Hematopoietic multipotent progenitor cell (in vitro differentiated cells): ENCODE data around the gene PSME1. TPM values are rescaled to one million over a fixed set of nuclear protein-coding genes. Genes with fewer than 3 reads are reported as not detected.

Source experiments
- DNase-seq, 3 donors: peaks; one replicate each; pipeline ENCODE4 v3.0.0-alpha.2; 2011 to 2015; ENCODE audit warnings: low read depth in 2 of 3, low spot score in 2 of 3
- total RNA-seq: library from RNA; depleted of rRNA; stranded (reverse); fragments of >200 nt; gene quantifications from one replicate; pipeline ENCODE4 v1.2.3, GENCODE V29; 2012

PSME1 gene
- total RNA-seq, 1 donor = 153 TPM

GRCh38 chr14:24145690-24146452, 9.9 kb downstream of the PSME1 start:
- no peak for DNase-seq

DNA sequence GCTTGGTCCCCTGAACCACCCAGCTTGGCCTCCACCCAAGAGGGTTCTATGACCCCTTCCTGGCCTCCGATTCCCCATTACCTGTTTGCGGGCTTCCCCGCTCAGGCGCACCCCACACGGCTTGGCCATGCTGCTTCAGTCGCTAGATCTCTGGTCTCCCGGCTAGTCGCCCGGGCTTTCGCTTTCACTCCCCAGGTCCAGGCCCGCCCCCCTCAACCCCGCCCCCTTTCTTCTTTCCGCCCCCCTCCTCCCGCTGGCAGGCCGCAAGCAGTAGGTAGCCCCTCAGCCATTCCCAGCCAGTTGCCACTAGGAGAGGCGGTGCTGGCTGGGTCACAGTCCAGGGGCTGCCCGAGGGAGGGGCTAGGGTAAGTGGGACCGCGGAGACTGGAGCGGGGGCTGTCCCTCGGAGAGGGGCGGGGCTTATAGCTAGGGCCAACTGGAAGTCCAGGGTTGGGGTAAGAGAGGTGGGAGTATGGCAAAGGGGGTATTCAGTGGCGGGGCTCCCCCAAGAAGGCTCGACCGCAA, 10.5 kb downstream of the PSME1 start, which contains the start of gene PSME2:
Gene PSME2 (minus strand): TSS at position 158 of the 525 bp plus-strand sequence. CDS start 29 bp downstream, at position 129.
- peak; percentile 65 to 98 (median 95) for DNase-seq

DNA sequence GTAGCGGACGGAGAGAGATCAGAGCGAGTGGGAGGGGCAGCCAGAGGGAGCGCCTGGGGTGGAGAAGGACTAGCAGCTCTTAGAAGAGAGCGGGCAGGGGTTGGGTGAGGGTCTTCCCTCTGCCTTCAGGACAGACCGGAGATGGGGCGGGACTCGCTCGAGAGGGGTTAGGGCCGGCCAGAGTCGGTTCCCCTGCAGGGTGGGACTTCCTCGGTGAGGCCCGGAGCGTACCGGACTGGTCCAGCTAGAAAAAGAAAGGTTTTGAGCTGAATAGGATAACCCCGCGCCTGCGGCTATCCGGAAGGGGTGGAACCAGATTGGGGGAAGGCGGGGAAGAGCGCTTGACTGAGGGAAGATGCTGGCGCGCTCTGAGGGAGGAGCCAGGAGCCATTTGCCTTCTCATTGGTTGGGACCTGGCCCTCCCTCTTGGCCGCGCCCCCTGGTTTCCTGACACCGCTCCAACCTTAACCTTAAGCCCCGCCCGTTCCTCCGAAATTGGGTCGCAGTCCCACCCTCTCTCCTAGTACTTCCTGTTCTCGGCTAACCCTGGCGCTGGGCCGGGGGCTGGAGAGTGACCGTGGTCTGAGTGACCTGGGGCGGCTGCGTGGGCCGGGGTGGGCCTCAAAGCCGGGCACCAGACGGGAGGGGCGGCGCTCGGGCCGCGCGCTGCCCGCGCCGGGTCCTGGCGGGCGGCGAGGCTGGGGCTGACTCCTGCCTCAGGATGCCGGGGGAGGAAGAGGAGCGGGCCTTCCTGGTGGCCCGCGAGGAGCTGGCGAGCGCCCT, 11.2 kb downstream of the PSME1 start, which contains the start of gene RNF31:
Gene RNF31 (plus strand): TSS at position 521 of the 783 bp plus-strand sequence. CDS start 201 bp downstream, at position 722.
- DNase-seq = peak; percentile 86 to 99 (median 99)

- DNase-seq = no peak
These were observed 11.9 kb downstream of the PSME1 start for GRCh38 chr14:24147761-24148428.

DNA sequence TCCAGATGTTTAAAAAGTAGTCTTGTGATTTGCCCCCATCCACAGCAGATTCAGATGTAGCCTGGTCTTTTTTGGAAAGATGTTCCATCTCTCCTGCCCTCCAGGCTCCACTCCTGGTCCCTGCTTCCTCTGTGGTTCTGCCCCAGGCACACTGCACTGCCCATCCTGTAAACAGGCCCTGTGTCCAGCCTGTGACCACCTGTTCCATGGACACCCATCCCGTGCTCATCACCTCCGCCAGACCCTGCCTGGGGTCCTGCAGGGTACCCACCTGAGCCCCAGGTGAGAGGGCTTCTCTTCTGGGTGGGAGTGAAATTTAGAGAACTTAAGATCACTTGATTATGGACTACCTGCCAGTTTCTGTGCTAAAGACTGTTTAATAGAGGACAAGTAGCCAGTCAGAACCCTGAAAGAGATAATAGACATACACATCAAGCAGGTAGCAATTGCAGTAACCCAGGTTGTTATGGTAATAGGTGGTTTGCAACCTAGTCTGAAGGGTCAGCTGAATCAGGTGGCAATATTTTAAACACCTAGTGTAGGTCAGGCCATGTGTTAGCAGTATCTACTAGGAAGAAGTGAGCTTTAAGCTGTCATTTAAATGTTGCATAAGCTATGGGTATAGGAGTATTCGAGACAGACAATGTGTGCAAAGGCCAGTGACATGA, 13.4 kb downstream of the PSME1 start:
- DNase-seq = no peak

- DNase-seq = no peak
These were observed 14.1 kb downstream of the PSME1 start for GRCh38 chr14:24150061-24150460.

DNA sequence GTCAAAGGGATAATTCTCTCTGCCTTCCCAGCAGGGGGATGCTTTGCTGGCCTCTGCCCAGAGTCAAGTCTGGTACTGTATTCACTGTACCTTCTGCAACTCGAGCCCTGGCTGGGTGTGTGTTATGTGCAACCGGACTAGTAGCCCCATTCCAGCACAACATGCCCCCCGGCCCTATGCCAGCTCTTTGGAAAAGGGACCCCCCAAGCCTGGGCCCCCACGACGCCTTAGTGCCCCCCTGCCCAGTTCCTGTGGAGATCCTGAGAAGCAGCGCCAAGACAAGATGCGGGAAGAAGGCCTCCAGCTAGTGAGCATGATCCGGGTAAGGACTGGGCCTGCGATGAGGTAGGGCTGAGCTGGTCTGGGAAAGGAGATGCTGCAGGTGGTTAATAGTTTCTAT, 14.6 kb downstream of the PSME1 start:
- DNase-seq = no peak

GRCh38 chr14:24150993-24151392, 15.0 kb downstream of the PSME1 start:
- no peak for DNase-seq

- DNase-seq = no peak
These were observed 15.5 kb downstream of the PSME1 start for GRCh38 chr14:24151404-24152080.

GRCh38 chr14:24155100-24155499, 19.1 kb downstream of the PSME1 start:
- DNase-seq = no peak

- DNase-seq = no peak
These were observed 20.8 kb downstream of the PSME1 start for GRCh38 chr14:24156840-24157239.

- no peak for DNase-seq
These were observed 21.3 kb downstream of the PSME1 start for GRCh38 chr14:24157331-24157730.

DNA sequence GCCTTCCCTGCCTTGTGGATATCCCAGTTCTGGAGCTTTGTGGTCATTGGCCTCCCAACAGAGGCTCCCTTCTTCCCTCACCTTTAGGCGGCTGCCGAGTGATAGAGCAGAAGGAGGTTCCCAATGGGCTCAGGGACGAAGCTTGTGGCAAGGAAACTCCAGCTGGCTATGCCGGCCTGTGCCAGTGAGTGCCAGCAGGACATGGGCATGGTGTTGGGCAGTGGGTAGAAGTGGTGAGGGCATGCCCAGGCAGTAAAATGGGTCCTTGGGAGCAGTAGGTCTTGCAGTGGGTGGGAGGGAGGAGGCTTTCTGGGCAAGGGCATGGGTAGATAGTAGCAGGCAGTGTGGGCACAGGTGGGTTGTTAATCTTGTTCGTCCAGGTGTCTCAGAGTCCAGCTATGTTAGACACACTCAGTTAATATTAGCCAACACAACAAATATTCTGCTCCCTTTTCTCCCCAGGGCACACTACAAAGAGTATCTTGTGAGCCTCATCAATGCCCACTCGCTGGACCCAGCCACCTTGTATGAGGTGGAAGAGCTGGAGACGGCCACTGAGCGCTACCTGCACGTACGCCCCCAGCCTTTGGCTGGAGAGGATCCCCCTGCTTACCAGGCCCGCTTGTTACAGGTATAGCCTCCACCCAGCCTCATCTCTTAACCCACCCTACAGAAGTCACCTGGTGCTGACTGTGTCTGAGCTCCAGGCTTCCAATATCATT, 23.9 kb downstream of the PSME1 start:
- no peak for DNase-seq

DNA sequence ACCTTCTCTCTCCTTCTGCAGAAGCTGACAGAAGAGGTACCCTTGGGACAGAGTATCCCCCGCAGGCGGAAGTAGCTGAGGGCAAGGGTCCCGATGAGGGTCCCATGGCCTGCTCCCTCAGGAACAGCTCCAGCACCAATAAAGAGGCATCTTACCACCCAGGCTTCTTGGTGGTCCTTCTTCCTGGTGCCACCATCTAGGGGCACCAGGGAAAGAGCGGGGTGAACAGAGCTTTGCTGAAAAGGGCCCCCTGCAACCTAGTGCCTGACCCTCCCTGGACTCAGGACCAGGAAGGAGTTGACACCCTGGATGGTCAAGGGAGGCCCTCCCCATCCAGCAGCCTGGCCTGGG, 24.5 kb downstream of the PSME1 start:
- no peak for DNase-seq

DNA sequence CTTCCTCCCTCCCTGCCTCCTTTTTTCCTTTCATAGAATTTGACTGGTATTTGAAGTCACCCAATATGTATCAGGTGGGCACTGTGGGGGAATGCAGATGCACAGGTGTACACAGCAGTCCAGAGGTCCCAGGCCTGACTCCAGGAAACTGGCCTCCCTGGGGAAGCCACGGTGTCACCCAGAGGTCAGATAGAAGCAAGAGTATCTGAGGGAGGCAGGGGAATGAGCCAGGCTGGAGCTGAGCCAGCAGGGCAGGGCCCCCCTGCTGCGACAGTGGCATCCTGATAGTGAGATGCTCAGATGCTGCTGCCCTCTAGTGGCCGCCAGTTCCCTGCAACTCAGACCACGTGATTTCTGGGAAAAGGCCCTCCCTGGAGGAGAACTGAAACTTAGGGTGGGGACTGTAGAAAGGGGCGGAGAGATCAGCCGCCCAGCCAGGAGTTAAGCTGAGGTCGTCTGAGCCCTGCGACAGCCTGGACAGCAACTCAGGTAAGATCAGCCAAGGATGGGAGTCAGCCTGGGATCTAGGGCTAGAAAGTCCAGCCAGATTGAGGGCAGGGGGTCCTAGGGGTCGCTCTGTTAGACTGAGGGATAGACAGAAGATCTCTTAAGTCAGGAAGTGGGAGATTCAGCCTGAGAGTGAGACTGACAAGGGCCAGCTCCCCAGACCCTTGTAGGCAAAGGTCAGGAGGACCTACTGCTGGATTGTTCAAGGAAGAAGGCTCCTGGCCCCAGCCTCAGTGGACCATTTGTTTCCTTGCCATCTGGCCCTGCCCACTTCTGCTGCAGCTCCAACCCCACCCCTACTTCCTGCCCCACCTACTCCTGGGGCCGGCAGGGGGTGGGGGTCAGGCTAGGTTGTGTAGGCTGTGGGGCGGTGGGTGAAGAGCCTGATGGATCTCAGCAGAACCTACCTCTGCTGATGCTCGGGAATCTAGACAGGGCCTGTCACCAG, 25.1 kb downstream of the PSME1 start, which contains the start of gene IRF9:
Gene IRF9 (plus strand): TSS at position 416 of the 955 bp plus-strand sequence. CDS start 880 bp downstream, outside the sequence.
- peak; percentile 95 to 98 (median 97) for DNase-seq

- DNase-seq = no peak
These were observed 26.1 kb downstream of the PSME1 start for GRCh38 chr14:24162093-24162492.

DNA sequence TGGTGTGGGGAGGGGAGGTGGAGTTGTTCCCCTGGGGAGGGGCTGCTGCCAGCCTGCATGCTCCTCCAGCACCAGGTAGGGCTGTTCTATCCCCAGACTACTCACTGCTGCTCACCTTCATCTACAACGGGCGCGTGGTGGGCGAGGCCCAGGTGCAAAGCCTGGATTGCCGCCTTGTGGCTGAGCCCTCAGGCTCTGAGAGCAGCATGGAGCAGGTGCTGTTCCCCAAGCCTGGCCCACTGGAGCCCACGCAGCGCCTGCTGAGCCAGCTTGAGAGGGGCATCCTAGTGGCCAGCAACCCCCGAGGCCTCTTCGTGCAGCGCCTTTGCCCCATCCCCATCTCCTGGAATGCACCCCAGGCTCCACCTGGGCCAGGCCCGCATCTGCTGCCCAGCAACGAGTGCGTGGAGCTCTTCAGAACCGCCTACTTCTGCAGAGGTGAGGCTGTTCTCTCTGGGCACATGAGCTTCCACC, 28.6 kb downstream of the PSME1 start:
- DNase-seq = no peak

DNA sequence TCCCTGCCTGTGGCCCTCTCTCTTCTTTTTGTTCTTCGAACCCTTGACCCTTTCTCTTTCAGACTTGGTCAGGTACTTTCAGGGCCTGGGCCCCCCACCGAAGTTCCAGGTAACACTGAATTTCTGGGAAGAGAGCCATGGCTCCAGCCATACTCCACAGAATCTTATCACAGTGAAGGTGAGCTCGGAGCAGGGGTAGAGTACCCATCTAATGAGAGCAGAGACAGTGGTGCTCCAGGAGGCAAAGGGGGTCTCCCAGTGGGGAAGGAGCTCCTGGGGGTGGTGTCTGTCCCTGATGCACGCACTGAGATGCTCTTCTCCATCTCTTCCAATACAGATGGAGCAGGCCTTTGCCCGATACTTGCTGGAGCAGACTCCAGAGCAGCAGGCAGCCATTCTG, 29.8 kb downstream of the PSME1 start:
- DNase-seq = no peak
